Posterior vena cava (tissue), 2 donors: Measurements from ENCODE around the gene CNIH4. TPM values are rescaled to one million over a fixed set of nuclear protein-coding genes. Genes with fewer than 3 reads are reported as not detected.
"Not testable (repeated sequence)": the region's sequence is repeated elsewhere in the genome, so short reads cannot be mapped to it uniquely, and the experiment has no call there.

Experiments
- DNase-seq: peaks from one replicate; pipeline ENCODE4 v3.0.0-alpha.2; 2020; ENCODE audit warnings: low spot score
- intact Hi-C, 2 donors: fragments of 100-400 bp; cut with DNase I; formaldehyde crosslinking; loops; one replicate each; pipeline versions ENCODE4 v1.14.1 to v1.14.2; 2022 to 2023
- long read RNA-seq, 2 donors: library from polyadenylated mRNA; unstranded; transcript quantifications; one replicate each; pipeline ENCODE4 v2.0.0, GENCODE V29; 2020 to 2021
- total RNA-seq, 2 donors: library from RNA; stranded (reverse); fragmentation: NEBNext Ultra II Directional; extraction: Animal tissue kit (Norgen Biotek cat#: 25700); gene quantifications; one replicate each; pipeline ENCODE4 v1.2.1, GENCODE V29; 2021
- donor health status: DM: yes; HTN: yes; CAD: no.
- donor health status: DM: yes; HTN: yes; CAD: no.

The CNIH4 gene
- 10 to 100 TPM; 62.2 to 77.7 TPM for total RNA-seq
- long read RNA-seq, donor 1, full-length matches to known transcripts: 16 of 28 reads
- long read RNA-seq, donor 1, partial matches to known transcripts: 2 of 28 reads
- long read RNA-seq, donor 1, other reads (novel, unspliced or antisense): 10 of 28 reads
- long read RNA-seq, donor 2, full-length matches to known transcripts: 45 of 50 reads
- long read RNA-seq, donor 2, partial matches to known transcripts: 1 of 50 reads
- long read RNA-seq, donor 2, other reads (novel, unspliced or antisense): 4 of 50 reads

DNA sequence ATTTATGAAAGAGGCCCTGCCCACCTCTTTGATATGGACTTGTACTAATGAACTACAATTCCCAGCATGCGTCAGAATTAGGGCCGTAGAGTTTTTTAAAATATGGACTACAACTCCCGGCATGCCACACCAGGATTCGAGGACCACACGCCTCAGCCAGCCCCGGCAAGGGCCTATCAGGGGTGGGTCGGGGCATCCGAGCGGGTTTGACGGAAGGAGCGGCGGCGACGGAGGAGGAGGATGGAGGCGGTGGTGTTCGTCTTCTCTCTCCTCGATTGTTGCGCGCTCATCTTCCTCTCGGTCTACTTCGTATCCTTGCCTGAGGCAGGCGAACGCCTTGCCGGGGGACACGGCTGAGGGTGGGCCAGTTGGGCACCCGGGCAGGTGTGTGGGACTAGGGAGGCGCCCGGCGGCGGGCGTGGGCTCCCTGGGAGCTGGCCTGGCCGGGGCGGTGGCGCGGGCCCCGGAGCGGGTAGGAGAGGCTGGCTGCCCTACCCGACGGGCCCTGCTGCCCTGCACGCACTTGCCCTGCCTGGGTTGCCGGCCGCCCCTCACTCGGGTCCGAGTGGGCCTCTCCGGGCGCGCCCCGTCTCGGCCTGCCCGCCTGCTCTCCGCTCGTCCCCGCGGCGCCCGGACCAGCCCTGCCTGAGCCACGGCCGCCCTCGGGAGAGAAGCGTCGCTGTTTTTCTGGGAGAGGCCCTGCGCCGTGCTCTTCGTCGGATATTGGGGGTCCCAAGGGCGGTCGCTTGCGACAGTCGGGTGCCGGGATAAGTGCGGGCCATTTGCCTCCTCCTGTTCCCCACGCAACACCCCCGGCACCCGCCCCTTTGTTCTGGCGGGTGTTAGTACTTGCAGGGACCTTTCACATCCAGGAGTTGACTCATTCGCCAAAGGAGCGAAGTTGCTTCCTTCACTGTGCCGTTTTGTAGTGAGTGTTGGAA, at the start of gene CNIH4:
Gene CNIH4 (plus strand): TSS at position 195 of the 941 bp plus-strand sequence. CDS start 46 bp downstream, at position 241.
- intact Hi-C loops: loop anchor here in 1 of 2 donors (2.0 kb wide), 1 partner anchor 60 kb away; no protein-coding TSS in a partner anchor
- DNase-seq: peak; percentile 97

DNA sequence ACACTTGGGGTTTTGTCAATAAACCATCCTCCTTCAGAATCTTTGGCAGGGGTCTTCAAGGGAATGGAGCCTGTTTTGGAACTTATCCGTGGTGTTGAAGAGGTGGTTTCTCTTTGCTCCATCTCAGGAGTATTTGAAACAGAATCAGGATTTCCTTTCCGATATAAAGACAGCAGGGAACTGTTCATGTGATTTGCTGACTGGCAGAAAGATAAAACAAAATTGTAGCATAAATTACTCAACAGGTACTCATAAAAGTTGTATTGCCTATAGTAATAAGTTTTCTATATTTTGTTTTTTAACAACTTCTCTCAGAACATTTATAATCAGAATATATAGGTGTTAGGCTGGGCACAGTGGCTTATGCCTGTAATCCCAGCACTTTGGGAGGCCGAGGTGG, 48.6 kb upstream of the CNIH4 start:
- intact Hi-C loops: no loop called here
- DNase-seq: no peak

DNA sequence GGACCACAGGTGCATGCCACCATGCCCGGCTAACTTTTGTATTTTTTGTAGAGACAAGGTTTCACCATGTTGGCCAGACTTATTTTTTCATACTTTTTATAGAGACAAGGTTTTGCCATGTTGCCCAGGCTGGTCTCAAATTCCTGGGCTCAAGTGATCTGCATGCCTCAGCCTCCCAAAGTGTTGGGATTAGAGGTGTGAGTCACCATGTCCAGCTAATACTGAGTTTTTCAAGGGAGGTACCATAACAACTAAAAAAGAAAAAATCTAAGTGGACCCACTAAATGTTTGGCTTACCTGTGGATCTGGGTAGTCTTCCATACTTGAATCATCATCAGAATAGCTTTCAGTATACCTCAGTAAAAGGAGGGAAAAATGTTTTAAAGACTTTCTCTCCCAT, 45.2 kb upstream of the CNIH4 start:
- DNase-seq, intact Hi-C loops: not testable (repeated sequence)

DNA sequence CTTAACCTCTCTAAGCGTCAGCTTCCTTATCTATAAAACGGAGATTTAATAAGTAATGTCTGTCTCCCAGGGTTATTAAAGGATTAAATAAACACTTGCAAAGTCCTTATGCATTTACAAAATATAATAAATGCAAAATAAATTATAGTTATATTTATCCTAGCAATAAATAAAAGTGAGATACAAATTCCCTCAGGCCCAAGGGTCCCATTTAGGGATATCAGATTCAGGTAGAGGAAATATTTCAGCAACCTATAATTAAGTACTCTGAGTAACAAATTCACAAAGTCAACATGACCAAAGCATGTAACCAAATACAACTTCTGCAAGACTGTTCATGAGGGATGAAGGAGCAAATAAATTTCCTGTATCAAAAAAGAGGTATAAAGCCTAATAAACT, 44.7 kb upstream of the CNIH4 start:
- no peak for DNase-seq
- intact Hi-C loops: no loop called here

DNA sequence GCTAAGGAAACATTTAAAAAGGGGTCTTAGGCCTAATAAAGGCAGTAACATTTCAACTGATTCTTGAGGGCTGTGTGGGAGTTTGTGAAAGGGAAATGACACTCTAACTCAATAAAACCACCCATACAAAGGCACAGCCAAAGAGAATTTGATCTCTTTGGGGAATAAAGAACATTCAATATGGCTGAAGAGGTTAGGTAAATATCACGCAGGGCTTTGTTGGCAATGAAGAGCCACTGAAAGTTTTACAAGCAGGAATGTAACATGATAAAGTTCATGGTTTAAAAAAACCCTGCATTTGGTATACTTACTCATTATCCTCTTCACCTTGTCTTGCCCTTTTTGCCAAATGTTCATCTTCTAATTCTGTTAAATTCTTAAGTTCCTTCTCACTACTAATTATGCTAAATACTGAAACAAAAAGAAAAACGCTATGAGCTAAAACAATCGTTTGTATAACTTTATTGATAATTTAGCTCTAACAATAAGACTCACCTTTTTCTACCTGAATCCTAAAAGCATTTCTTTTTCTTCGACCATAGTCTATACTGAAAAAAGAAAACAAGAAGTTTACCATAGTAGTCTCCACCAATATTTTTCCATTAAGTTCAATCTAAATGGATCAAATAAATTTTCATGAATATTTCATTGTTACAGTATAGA, 39.2 kb upstream of the CNIH4 start:
- intact Hi-C loops: no loop called here
- DNase-seq: no peak

DNA sequence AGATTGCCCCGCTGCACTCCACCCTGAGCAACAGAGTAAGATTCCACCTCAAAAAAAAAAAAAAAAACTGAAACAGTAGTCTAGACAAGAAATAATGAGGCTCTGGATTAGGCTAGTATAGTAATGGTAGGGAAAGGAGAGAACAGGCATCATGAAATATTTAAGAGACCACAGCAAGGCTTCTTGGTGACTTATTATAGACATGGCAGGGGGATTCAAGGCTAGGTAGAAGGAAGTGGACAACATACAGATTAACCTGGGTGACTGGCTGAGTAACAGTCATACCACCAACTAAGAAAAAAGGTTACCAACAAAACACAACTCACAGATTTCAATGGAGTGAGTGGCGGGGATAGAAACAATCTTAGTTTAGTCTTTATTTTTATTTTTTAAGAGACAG, 35.0 kb upstream of the CNIH4 start:
- intact Hi-C loops: no loop called here
- DNase-seq: no peak

DNA sequence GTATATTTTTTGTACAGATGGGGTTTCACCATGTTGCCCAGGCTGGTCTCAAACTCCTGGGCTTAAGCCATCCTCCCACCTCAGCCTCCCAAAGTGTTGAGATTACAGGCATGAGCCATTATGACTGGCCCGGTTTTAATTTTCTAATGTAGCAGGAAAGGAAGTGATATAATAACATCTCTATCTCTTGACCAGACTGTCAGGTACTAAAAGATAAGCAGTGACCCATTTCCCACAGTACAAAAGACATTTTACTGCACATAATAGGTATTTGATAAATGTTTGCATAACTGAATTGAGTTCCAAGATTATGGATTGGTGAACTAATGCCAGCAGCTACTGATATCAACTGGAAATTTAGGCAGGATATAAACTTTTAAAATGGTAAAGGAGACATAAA, 30.7 kb upstream of the CNIH4 start:
- intact Hi-C loops: no loop called here
- DNase-seq: no peak

DNA sequence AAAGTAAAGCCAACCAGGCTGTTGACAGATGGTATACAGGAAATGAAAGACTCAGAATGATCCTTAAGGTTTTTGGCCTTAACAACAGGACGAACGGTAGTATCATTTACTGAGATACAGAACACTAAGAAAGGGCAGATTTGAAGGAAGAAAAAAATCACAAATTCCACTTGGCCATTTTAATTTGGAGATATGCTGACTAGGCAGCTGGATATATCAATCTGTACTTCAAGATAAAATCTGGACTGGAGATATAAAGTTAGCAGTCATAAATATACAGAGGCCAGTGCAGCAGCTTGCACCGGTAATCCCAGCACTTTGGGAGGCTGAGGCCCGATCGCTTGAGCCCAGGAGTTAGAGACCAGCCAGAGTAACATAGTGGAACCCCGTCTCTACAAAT, 28.0 kb upstream of the CNIH4 start:
- DNase-seq: no peak
- intact Hi-C loops: no loop called here

DNA sequence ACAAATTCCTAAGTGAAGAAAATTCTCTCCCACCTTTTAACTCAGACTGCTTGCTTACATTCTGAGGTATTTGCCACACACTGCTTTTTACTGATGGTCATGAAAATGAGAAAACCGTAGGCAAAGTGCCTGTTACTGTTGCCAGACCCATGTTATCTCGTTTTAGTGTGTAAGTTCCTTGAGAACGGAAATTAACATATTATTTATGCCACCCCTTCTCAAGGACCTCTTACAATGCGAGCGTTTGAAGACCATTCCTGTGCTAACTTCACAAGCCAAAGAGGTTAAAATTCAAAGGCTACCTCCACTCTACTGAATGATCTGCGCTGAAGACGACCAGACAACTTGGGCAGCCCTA, 27.2 kb upstream of the CNIH4 start:
- no peak for DNase-seq
- intact Hi-C loops: no loop called here

DNA sequence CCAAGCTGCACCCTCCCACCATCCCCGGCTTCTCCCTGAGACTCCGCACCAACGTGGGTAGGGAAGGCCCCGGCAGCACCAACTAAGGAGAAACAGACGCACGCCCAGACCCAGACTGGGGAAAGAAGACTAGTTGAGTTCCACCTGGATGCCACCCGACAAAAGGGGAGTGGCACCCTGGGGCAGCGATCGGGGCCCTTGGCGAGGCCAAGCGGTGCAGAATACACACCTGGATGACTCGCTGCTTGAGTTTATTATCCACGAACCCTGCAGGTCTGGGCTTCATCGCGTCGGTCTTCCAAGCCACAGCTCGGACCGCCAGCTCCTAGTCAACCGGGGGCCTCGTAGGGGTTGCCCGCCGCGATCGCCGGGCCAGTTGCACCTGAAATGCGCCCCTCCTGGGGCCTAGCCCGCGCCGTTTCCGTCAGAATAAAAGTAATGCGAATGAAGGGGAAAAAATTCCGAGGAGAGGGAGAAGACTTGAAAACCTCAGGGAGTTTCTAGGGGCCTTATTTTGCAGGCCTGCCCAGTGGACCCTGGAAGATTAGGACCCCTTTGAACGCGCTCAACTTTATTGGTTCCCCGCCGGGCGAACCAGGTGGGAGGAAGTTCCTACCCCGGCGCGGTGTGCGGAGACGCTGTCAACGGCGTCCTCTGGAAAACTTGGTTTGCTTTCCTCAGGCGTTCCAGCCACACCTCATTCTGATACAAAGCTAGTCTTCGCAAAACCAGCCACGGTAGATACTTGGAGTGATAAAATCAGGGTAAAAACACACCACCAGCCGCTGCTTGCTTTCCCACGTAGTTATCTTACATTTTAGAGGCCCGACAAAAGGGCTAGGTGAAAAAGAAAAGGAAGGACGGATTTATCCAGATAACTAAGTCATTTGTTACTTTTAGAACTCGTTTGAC, 26.6 kb upstream of the CNIH4 start, which contains the start of gene NVL:
Gene NVL (minus strand): TSS at position 331 of the 912 bp plus-strand sequence. CDS start 45 bp downstream, at position 286.
- intact Hi-C loops: loop anchor here in 1 of 2 donors (5.0 kb wide), 1 partner anchor 213 kb away; no protein-coding TSS in a partner anchor
- DNase-seq: peak; percentile 95

DNA sequence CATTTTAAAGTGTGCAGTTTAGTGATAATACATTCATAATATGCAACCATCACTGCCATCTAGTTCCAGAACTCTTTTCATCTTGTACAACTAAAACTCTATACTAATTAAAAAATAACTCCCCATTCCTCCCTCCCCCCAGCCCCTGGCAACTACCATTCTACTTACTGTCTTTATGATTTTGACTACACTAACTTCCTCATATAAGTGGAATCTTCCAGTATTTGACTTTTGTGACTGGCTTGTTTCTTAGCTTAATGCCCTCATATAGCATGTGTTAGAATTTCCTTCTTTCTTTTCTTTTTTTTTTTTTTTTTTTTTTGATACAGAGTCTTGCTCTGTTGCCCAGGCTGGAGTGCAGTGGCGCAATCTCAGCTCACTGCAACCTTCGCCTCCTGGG, 25.4 kb upstream of the CNIH4 start:
- DNase-seq: no peak
- intact Hi-C loops: loop anchor here in 1 of 2 donors (5.0 kb wide), 1 partner anchor 214 kb away; no protein-coding TSS in a partner anchor

DNA sequence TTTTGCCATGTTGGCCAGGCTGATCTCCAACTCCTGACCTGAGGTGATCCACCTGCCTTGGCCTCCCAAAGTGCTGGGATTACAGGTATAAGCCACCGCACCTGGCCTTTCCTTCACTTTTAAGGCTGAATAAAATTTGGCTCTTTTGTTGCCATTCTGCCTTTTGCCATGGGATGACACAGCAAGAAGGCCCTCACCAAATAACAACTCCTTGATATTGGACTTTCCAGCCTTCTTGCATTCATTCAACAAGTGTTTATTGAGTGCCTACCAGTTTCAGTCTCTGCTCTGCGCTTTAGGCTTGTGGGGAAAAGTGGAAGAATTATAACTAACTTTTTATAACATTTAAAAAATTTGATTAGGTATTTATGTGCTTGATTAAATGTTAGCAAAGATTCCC, 24.9 kb upstream of the CNIH4 start:
- DNase-seq: no peak
- intact Hi-C loops: loop anchor here in 1 of 2 donors (5.0 kb wide), 1 partner anchor 215 kb away; no protein-coding TSS in a partner anchor

DNA sequence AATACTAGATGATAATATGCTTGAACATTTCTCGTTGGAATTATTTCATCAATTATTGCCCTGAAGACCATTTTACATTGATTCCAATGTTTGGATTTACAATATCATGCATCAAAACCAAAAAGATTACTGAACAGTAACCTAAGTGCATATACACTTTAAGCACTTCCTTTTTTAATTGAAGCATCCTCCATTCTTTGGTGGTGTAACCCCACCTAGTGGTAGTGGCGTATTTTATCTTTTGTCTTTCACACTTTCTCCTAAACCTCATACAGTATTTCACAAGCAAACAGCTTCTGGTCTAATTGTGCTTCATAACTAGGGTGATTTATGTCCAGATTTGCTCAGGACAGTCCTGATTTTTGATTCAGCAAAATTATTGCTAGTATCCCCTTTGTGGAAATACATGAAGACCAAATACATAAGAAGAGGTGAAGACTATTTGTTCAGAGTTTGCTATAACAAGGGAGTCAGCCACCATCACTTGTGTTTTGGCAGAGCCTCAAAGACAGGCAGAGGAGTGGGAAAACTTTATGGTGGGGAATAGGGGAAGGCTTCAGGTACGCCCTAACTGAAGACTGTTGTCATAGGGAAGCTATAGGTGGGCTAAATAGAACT, 23.3 kb upstream of the CNIH4 start:
- intact Hi-C loops: loop anchor here in 1 of 2 donors (5.0 kb wide), 1 partner anchor 216 kb away; no protein-coding TSS in a partner anchor
- no peak for DNase-seq

DNA sequence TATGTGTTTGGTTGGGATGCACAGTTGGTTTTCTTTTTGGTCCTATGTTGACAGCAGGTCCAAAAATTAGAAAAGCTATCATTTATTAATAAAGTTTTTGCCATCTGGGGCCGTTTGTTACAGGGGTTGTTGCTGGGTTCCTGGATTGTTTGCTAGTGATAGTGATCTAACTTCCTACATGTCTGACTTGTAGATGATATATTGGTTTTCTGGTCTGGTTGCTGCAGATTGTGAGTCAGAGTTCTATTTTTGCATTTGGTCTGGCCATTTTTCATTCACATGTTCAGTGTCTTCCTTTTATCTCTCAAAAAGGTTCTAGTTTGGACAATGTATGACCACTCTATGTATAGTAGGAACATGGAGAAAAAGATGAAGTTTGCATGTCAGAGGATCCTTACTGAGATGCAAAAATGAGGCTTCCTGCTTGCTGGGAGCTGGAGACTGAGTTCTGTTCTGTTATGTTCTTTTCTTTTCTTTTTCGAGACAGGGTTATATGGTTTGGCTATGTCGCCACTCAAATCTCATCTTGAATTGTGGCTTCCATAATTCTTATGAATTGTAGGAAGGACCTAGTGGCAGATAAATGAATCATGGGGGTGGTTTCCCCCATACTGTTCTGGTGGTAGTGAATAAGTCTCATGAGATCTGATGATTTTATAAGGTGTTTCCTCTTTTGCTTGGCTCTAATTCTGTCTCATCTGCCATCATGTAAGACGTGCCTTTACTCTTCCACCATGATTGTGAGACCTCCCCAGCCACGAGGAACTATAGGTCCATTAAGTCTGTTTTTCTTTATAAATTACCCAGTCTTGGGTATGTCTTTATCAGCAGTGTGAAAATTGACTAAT, 22.5 kb upstream of the CNIH4 start:
- intact Hi-C loops: loop anchor here in 1 of 2 donors (5.0 kb wide), 1 partner anchor 217 kb away; no protein-coding TSS in a partner anchor
- no peak for DNase-seq

DNA sequence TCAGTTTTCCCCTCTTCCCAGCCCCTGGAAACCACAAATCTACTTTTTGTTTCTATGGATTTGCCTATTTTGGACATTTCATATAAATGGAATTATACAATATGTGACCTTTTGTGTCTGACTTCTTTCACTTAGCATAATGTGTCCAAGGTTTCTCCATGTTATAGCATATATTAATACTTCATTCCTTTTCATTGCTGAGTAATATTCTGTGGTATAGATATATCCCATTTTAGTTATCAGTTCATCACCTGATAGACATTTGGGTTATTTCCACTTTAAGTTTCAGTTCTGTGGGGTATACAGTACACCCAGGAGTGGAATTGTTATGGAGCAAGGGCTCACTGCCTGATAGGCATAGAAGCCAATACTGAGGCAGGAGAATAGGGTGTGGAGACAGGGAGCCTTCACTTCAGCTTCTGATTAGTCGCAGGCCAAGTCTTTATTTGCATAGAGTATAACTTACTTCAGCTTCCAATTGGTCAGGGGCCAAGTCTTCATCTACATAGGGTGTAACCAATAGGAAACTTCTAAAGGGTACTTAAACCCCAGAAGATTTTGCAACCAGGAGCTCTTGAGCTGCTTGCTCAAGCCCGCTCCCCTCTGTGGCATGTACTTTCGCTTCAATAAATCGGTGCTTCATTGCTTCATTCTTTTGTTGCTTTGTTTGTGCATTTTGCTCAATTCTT, 18.4 kb upstream of the CNIH4 start:
- intact Hi-C loops: no loop called here
- no peak for DNase-seq

DNA sequence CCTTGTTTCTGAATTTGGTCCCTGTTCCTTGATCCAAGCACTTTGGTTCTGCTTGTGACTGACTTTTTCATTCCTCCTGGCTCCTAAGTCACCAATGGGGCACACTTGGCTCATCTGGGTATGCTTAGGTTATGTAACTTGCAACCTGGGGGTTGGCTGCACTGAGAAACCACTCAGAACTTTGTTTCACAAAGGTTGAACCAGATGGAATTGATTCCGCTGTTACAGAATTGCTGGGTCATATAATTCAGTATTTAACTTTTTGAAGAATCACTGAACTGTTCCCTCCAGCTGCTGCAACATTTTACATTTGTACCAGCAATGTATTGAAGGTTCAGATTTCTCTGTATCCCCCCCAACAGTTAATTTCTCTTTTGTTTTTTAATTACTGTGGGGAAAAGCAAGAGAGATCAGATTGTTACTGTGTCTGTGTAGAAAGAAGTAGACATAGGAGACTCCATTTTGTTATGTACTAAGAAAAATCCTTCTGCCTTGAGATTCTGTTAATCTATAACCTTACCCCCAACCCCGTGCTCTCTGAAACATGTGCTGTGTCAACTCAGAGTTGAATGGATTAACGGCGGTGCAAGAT, 17.1 kb upstream of the CNIH4 start:
- no peak for DNase-seq
- intact Hi-C loops: no loop called here
